ENCODE results near the gene ELK4.

- TF ChIP-seq CTCF (optimal IDR thresholded peaks at IDR 0.05 in 1 of 3, IDR thresholded peaks at IDR 0.05 in 1 of 3, conservative IDR thresholded peaks at IDR 0.05 in 1 of 3; ENCODE audit: extremely low read depth in 1 of 3, insufficient read depth in 2 of 3, low read length in 3 of 3) (no peak), EZH2 (IDR thresholded peaks at IDR 0.05; ENCODE audit: low read length) (no peak)
These were observed 34.0 kb downstream of the ELK4 start for GRCh38 chr1:205597691-205598314.
